HL-60/S4 (cell line): ENCODE data around the gene NCEH1.
"Not testable (repeated sequence)": the region's sequence is repeated elsewhere in the genome, so short reads cannot be mapped to it uniquely, and the experiment has no call there.

Source experiments
- in situ Hi-C: fragments of 300-500 bp; cut with MboI; formaldehyde crosslinking; loops from 2 replicates; pipeline ENCODE4 v1.14.3; 2022; ENCODE audit warnings: low sequenced_read_pairs

Gene NCEH1

DNA sequence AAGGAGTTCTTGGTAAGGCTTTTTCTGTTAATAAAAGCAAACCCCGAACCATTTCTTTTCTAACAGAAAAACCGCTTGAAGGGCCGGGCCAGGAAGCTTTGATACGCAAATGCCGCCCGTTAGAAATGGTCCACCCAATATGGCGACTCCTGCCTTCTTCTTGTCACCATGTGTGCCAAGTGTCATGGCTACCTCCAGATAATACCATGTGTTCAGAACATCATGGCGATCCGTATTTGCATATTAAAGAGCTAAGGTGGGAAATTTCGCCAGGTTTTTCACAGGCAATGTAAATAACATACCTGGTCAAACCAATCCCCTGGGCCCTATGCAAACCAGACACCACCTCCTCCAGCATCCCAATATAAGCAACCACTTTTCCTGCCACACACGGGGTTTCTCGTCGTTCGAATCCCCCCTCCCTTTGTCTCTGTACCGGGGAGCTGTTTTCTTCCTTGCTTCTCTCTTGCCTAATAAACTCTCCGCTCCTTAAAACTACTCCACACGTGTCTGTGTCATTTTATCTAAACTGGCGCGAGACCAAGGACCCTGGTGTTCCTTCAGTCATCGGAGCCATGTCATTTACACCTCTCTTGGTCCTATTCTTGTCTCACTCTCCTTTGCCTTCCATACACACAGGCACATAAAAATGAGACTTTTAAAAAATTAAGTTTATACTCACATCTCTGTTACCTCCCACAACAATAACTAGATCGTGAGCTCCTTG, 34.5 kb downstream of the NCEH1 start:
- in situ Hi-C loops: no loop called here

- in situ Hi-C loops: no loop called here
Observed at GRCh38 chr3:172675441-172676193, 35.2 kb downstream of the NCEH1 start.

- in situ Hi-C loops: no loop called here
Observed at GRCh38 chr3:172673210-172673679, 37.6 kb downstream of the NCEH1 start.

DNA sequence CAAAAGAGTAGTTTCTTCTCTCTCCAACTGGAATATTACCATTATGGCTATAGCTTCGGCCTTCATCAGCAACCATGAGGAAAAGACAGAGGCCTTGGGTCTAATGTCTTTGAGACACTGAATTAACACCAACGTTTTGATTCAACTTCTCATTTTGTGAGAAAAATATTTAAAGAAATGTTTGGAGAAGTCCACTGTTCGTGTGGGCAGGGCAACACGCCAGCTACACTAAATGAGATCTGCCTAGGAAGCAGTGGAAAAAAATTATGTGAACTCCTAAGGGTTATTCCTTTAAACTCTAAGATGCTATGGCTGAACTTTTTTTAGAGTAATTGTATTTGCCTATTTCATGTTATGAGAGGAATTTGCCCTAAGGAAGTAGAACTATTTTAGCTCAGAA, 41.8 kb downstream of the NCEH1 start:
- in situ Hi-C loops: no loop called here

GRCh38 chr3:172666873-172667694, 43.8 kb downstream of the NCEH1 start:
- in situ Hi-C loops: no loop called here

DNA sequence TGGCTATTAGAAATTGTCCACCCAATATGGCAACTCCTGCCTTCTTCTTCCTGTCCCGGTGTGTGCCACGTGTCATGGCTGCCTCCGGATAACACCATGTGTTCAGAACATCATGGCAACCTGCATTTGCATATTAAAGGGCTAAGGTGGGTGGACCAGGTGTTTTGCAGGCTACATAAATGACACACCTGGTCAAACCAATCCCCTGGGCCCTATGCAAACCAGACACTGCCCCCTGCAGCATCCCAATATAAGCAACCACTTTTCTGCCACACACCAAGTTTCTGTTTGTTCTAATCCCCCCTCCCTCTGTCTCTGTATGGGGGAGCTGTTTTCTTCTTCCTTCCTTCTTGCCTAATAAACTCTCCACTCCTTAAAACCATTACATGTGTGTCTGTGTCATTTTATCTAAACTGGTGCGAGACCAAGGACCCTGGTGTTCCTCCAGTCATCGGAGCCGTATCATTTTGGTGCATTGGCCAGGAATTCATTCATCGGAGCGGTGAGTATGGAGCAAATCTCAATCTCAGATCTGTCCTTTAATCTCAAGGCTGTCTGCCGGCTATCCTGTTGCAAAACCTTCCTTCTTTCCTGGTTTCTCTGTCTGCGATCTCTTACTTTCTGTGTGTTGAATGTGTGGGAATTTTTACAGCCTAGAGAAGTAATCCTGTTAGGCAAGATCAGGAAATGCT, 44.5 kb downstream of the NCEH1 start:
- in situ Hi-C loops: no loop called here

- in situ Hi-C loops: not testable (repeated sequence)
Observed at GRCh38 chr3:172665510-172665909, 45.4 kb downstream of the NCEH1 start.

DNA sequence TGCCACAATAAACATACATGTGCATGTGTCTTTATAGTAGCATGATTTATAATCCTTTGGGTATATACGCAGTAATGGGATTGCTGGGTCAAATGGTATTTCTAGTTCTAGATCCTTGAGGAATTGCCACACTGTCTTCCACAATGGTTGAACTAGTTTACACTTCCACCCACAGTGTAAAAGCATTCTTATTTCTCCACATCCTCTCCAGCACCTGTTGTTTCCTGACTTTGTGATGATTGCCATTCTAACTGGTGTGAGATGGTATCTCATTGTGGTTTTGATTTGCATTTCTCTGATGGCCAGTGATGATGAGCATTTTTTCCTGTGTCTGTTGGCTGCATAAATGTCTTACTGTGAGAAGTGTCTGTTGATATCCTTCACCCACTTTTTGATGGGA, 50.4 kb downstream of the NCEH1 start:
- in situ Hi-C loops: not testable (repeated sequence)

DNA sequence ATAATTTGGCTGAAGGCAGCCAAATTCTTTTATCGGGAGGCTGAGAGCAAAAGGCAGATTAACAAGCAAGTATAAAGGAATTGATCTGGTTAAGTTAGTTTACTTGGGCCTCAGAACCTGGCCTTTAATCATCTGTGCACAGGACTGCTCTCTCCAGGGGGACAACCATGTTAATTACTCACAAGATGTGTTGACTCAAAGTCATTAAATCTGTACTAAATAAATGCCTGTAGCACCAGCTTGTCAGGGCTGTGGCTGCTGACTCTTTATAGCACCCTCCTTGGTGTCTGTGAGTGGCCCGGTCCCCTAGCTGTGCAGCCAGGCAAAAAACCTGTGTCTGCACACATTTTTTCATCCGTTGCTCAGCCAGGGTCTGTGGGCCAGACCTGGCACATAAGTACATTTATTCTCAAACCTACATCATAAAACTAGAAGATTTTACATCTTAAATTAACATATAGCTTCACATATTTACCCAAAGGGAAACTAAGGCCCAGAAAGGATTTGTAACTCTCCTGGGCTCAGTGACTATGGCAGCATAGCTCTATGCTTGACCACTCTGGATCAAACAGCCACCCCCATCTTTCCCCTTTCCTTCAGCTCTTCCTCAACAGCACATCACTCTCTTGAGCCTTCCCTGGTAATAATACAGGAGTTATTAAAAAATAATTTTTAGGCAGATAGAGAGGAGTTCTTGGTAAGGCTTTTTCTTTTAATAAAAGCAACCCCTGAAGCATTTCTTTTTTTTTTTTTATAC, 51.4 kb downstream of the NCEH1 start:
- in situ Hi-C loops: no loop called here

DNA sequence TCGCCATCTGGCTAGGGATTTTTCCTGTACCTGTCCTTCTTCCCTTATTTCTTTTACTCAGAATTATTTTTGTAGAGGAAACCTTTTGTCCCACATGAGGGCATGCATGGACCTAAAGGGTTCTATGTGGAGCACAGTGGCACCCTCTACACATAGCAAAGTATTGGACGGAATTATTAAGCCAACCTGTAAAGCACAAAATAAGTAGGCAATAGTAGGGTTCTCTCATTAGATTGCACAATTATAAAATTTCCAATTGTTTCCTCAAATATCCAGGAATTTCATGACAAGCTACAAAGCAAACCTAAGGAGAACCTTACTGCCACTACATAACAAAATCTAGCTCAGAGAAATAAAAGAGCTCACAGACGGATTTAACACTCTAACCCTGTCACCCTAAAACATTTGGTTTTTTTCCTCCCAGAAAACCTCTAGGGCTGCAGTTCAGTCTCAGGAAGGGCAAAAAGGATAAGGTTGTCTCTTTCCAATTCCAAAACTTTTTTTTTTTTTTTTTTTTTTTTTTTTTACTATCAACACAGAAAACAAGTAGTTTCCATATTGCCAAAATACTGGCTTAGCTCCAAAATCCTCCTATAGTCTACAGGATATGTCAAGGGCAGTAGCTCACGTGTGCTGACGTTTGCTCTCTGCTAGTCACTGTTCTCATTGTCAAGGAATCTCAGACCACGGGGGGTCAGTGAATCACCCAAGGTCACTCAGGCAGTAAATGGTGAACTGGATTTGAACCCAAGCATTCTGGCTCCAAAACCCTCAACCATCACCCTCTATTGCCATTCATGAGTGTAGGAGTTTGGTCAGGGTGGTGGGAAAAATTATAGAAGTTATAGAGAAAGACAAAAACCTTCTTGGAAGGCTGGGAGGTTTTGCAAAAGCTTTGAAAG, 52.3 kb downstream of the NCEH1 start:
- in situ Hi-C loops: no loop called here

DNA sequence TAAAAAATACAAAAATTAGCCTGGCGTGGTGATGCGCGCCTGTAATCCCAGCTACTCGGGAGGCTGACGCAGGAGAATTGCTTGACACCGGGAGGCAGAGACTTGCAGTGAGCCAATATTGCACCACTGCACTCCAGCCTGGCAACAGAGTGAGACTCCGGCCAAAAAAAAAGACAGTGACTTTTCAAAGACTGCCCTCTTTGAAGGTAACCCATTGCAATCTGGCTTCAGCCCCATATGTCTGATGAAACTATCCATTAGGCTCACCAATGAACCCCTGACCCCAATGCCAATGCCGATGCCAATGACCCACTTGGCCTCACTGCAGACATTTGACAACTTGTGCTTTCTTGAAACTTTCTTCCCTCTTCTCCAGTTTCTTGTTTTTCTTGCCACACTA, 54.3 kb downstream of the NCEH1 start:
- in situ Hi-C loops: no loop called here

GRCh38 chr3:172655388-172655787, 55.5 kb downstream of the NCEH1 start:
- in situ Hi-C loops: no loop called here

GRCh38 chr3:172654470-172654869, 56.4 kb downstream of the NCEH1 start:
- in situ Hi-C loops: no loop called here

GRCh38 chr3:172653004-172653572, 57.8 kb downstream of the NCEH1 start:
- in situ Hi-C loops: no loop called here

DNA sequence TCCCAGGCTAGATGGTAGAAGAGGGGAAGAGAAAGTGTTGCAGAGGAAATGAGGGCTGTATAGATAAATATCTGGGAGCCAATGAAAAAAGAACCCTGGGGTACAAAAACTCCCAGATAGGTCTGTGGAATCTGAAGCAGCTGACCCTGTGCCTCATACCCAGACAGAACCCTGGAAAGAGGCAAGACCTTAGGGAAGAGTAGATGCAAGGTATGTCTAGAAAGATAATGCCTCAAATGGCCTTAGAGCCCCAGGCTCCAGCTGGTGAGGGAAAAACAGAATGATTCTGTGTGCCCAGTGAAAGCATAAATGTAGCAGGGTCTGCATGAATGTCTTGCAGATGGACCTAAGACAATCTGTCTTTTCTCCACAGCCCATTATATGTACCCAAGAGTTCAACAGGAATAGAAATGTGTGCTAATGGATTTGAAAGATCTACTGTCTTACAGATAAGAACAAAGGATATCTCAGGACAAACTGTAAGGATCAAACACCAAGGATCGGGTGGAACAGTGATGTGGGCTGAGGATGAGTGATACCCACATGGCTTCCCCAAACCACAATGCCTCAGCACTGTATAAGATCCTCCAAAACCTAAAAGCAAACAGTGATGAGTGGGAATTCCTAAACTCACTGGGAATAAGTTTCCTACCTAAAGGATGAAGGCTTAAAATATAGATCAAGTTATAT, 58.8 kb downstream of the NCEH1 start:
- in situ Hi-C loops: no loop called here

DNA sequence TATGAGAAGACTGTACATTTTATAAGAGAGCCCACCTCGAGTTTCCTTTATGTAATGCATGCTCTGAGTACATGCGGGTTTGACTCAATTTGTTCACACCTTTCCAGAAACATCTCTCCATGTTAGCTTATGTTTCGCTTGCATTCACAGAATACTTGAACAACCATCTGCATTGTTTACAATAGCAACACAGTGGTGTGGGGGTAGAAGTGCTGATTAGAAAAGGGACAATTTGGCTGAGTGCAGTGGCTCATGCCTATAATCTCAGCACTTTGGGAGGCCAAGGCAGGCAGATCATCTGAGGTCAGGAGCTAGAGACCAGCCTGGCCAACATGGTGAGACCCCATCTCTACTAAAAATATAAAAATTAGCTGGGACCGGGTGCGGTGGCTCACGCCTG, 60.9 kb downstream of the NCEH1 start:
- in situ Hi-C loops: no loop called here

GRCh38 chr3:172648747-172649146, 62.1 kb downstream of the NCEH1 start:
- in situ Hi-C loops: no loop called here

DNA sequence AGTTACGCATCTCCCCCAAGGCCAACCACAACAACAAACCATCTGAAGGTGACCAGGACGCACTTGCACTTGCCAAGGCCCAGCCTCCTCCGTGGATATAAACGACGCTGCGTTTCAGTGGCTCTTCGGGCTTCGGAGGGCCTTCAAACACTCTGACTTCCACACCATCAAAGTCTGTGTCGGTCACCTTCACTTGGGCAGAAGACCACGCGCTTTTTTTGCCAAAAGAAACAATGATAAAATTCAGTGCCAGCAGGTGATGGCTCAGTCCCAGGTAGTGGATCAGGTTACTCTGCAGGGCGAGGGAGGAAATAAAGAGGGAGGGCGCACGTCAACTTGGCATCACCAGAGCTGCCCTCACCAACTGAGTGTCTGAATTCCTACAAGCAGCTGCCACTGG, 63.0 kb downstream of the NCEH1 start:
- in situ Hi-C loops: no loop called here
